ENCODE results near the gene TTPAL.

DNA sequence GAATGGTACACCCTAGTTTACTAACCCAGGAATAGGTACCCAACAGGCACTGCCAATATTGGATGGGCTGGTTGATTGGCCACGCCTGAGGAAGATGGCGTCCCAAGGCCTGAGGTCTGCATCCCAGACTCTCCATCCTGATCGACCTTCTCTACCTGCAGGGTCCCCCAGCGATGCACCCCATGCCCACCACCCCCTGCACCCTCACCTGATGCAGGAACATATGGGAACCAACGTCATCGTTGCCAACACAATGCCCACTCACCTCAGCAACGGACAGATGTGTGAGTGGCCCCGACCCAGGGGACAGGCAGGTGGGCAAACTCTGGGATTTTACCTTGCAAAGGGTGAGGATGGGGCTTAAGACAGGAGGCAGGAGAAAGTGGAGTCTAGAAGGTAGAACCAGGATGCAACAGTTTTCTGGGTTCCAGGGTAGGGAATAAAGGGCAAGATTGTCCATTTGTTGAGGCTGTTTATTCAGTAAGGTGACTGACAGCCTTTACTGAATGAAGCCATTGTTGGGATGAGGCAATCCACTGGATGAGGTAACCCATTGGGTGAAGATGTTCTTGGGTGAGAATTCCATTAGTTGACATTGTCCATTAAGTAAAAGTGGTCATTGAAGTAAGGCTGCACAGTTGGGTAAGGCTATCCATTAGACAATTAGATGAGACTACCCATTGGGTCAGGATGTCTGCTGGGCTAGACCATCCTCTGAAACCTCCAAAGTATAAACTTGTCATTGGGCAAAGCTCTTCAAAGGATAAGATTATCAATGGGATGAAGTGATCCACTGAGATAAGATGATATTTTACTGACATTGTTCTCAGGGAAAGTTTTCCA is 47.3 kb upstream of the TTPAL start:
- TF ChIP-seq, protein P1, sequence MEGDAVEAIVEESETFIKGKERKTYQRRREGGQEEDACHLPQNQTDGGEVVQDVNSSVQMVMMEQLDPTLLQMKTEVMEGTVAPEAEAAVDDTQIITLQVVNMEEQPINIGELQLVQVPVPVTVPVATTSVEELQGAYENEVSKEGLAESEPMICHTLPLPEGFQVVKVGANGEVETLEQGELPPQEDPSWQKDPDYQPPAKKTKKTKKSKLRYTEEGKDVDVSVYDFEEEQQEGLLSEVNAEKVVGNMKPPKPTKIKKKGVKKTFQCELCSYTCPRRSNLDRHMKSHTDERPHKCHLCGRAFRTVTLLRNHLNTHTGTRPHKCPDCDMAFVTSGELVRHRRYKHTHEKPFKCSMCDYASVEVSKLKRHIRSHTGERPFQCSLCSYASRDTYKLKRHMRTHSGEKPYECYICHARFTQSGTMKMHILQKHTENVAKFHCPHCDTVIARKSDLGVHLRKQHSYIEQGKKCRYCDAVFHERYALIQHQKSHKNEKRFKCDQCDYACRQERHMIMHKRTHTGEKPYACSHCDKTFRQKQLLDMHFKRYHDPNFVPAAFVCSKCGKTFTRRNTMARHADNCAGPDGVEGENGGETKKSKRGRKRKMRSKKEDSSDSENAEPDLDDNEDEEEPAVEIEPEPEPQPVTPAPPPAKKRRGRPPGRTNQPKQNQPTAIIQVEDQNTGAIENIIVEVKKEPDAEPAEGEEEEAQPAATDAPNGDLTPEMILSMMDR (IDR thresholded peaks at IDR 0.05), result no peak
- no peak for TF ChIP-seq POLR2A (IDR thresholded peaks at IDR 0.05)
